Measurements from ENCODE around the gene PDZRN4.

- TF ChIP-seq CTCF (IDR thresholded peaks at IDR 0.05; ENCODE audit: extremely low read depth in 1 of 2, insufficient read depth in 1 of 2, low read depth in 1 of 2, low read length in 2 of 2) (no peak), EZH2 (IDR thresholded peaks at IDR 0.05; ENCODE audit: borderline replicate concordance, low read depth, low read length, severe bottlenecking) (no peak), FOS (IDR thresholded peaks at IDR 0.05; ENCODE audit: borderline replicate concordance, insufficient read depth, low read length) (no peak), POLR2A (IDR thresholded peaks at IDR 0.05; ENCODE audit: low read depth, low read length) (no peak), POLR2AphosphoS5 (IDR thresholded peaks at IDR 0.05; ENCODE audit: insufficient read depth, low read depth, low read length) (no peak), GATA2 (IDR thresholded peaks at IDR 0.05; ENCODE audit: insufficient read depth, insufficient read length, low read depth, low read length) (no peak), JUN (IDR thresholded peaks at IDR 0.05; ENCODE audit: borderline replicate concordance, insufficient read depth, insufficient read length, low read depth) (no peak), MAX (IDR thresholded peaks at IDR 0.05; ENCODE audit: insufficient read depth, insufficient read length) (no peak), MYC (IDR thresholded peaks at IDR 0.05; ENCODE audit: low read depth, low read length) (no peak)
These were observed 221.5 kb downstream of the PDZRN4 start for GRCh38 chr12:41409628-41410027.
